HuH-7.5 (cell line): ENCODE data around the gene UBALD1.

ENCODE experiments used
- DNase-seq: peaks from one replicate; pipeline ENCODE4 v3.0.0; 2011; ENCODE audit warnings: low spot score

UBALD1 gene

DNA sequence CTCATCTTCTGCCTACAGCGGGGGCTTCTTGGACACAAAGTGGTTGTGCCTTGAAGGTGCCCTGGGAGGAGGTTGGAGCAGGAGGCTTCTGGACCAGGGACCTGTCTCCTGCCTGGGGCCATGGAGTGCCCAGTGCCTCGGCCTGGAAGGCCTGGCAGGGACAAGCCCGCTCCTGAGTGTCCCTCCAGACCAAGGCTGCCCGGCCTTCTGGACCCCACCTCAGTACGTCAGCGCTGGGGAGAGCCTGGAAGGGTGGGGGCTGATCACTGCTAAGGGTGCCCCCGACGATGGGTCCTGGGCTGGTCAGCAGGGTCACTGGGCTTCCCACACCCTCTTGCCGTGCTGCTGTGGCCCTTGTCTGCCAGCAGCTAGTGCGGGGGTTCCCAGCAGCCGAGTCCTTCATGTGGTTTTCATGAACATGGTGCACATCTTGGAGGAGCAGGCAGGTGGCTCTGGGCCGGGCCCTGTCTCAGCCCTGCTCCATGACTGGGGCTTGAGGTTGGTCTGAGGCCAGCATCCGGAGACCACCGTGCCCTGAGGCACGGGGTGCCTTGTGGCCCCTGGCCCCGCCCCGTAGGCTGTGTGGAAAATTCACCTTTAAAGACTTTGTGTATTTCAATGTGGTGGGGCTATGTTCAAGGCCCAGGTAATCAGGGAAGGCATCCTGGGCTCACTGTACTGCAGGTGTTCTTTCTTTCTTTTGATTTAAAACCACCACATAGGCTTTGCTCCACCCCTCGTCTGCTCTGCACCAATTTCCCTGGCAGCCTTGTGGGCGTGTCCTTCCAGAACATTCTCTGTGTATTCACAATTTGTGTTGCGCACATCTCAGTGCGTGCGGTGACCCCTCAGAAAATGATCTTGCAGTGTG, 32.3 kb upstream of the UBALD1 start:
- DNase-seq = no peak

GRCh38 chr16:4641895-4642294, 27.2 kb upstream of the UBALD1 start:
- DNase-seq = no peak

DNA sequence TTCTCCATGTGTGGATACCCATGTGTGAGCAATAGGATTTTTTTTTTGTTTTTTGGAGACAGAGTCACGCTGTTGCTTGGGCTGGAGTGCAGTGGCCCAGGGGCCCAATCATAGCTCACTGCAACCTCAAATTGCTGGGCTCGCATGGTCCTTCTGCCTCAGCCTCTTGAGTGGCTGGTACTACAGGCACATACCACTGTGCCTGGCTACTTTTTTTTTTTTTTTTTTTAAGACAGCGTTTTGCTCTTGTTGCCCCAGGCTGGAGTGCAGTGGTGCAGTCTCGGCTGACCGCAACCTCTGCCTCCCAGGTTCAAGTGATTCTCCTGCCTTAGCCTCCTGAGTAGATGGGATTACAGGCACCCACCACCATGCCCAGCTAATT, 26.6 kb upstream of the UBALD1 start:
- DNase-seq = no peak

GRCh38 chr16:4640572-4641305, 26.1 kb upstream of the UBALD1 start:
- DNase-seq = no peak

DNA sequence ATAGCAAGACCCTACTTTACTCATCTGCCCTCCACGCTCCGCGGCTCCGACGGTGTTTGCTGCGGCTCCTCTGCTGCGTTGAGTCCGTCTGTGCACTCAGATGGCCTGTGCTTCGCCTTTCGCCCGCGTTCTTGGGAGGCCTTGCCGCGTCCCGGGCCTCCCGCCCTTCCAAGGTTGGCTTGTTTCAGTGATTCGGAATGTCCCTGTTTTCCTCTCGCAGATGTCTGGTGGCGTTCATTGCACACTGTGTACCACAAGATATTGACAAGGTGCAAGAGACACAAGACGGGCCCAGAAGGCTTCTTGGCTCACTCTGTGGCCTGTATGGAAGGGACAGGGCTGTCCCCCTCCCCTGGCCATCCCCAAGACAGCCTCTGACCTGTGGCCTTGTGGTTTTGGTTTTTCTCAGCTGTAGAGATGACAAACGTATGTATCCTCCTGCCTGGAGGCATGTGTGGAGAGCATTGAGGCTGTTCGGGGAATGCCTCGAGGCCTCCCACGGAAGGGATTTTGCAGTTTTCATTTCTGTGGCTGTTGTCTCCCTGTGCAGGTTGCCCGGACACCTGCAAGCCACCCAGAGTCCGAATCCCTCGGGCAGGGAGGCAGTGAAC, 25.3 kb upstream of the UBALD1 start:
- DNase-seq = no peak

DNA sequence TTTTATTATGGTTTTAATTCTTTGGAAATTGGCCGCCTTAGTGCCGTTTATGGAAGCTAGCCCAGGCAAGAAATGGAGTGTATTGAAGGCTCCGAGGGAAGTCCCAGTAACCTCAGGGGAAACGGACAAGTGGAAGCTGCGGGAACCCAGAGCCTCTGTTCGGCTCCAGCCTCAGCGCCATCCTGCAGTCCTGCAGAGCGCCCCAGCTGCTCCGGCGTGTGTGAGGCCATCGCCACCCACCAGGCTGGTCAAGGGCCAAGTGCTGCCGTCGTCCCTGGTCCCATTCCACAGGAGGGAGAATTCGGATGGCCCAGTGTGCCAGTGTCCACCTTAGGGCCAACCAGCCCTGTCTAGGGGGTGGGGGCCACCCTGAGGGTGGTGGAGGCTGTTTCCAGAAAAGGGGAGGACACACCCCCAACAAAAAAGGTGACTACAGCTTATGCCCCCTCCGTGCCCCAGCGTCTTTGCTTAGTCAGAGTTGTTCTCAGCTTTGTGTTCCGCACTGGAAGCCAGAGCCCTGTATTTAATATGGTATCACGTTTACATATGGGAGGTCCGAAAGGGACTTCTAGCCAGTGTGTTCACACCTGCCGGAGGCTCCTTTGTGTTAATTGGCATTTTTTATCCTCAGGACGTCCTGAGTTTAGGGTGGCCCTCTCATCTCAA, 22.9 kb upstream of the UBALD1 start:
- no peak for DNase-seq

- no peak for DNase-seq
Measured at GRCh38 chr16:4636196-4636595, 21.5 kb upstream of the UBALD1 start.

DNA sequence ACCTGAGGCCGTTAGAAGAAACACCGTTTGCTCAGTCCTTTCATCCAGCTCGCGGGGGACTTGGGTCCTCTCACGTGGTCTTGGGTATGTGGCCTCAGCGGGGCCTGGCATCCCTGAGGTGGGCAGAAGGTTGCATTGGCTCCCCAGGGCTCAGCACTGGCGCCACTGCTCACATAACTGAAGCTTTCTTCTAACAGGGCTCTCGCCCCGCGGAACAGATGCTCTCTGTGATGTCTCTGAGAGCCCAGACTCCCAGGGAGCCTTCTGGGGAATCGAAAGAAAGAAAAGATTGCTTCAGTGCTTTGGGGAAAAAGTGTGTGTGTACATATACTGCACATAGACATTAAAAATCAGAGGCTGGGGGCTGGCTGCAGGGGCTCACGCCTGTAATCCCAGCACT, 20.1 kb upstream of the UBALD1 start:
- DNase-seq = no peak

DNA sequence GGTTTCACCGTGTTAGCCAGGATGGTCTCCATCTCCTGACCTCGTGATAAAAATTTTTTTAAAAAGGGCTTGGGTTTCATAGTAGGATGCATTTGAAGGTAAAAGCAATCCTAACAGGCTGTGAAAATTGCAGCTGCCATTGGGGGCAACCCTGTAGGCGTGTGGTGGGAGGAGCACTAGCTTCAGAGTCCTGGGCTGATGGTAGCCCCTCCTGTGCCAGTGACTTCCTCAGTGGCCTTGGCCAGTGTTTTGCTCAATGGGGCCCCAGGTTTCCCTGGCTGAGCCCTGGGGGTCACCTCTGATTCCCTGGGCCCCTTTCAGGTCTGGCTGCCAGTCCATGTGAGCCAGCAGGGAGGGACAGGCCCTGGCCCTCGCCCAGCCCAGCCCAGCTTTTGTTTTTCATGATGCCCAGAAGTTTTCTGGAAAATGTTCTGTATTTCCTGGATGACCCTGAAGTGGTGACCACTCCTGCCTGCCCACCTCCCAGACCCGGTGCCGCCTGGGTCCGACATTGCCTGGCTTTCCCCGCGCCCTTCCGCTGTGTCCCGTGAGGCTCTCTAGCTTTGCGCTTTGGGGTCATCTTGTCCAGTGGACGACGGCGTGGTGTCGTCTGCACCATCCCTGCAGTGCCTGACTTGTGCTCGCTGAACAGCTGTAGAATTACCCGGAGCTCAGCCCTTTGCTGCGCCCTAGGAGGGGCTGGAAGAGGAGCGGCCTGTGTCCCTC, 19.4 kb upstream of the UBALD1 start:
- DNase-seq = no peak

GRCh38 chr16:4631444-4631843, 16.8 kb upstream of the UBALD1 start:
- no peak for DNase-seq

DNA sequence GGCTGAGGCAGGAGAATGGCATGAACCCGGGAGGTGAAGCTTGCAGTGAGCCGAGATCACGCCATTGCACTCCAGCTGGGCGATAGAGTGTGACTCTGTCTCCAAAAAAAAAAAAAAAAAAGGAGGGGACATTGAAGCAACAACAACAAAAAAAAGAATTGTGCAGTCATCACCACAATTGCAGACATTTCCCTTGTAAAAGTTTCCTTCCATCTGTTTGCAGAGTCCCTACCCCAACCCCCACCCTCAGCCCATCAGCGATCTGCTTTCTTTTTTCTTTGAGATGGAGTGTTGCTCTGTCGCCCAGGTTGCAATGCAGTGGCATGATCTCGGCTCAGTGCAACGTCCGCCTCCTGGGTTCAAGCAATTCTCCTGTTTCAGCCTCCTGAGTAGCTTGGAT, 13.6 kb upstream of the UBALD1 start:
- no peak for DNase-seq

- DNase-seq = no peak
Measured at GRCh38 chr16:4626396-4626795, 11.7 kb upstream of the UBALD1 start.

DNA sequence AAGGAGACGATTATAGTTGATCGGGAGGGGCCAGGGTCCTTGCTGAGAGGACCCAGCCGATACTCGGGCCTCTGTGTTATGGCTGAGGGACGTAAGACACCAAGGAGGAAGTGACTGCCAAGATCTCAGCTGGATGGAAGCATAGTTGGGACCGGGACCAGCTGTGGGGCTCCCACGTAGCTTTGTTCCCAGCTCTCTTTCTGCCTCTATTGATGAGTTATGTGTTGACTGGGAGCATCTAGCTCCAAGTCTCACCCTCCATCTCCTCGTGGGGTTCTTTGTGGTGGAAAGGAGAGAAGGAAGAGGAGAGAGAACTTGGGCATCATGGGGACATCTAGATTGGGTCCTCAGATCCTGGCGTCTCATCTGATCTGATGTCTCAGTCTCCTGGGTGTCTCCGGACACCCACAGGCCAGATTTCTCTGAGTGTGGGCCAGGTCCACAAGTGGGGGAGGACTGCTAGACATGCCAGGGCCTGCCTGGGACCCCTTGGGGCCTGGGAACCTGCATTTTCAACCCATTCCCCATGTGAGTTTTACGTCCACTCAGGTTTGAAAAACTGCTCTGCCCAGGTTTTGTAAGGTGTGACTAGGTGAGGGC, 11.0 kb upstream of the UBALD1 start:
- DNase-seq = no peak

DNA sequence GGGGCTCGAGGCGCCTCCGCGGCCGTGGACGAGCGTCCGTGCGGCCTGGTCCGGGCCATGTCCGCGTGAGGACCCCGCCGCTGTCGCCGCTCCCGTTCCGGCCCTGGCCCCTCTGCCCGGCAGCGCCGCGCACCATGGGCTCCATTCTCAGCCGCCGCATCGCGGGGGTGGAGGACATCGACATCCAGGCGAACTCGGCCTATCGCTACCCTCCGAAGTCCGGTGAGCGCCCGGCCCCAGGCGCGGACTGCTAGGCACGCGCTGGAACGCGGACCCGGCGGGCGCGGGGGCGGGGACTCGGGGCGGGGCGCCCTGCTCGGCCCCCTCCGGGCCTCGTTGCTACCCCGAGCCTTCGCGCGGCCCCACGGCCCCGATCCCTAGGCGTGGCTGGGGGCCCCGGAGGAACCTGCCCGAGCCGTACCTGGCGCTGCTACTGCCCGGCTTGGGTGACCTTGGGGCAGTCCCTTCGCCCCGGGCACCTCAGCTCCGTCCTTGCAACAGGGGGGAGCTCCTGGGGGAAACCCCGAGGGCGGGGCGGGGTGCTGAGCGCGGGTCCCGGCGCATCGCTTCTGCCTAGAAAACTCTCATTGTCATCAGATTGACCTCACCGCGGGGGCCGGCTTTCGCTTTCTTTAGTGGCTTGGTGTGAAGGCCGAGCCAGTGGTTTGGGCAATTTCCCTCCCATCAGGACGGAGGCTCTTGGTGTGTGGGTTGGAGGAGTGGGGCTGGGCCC, 10.3 kb upstream of the UBALD1 start:
- no peak for DNase-seq

GRCh38 chr16:4624015-4624826, 9.5 kb upstream of the UBALD1 start, which contains the start of gene MGRN1:
Gene MGRN1, plus strand, starts transcription at chr16:4624826. Its CDS starts 135 bp downstream, at chr16:4624961.
- DNase-seq = peak; percentile 88

GRCh38 chr16:4623593-4623992, 8.9 kb upstream of the UBALD1 start:
- DNase-seq = no peak

GRCh38 chr16:4618645-4619418, 4.1 kb upstream of the UBALD1 start:
- no peak for DNase-seq

DNA sequence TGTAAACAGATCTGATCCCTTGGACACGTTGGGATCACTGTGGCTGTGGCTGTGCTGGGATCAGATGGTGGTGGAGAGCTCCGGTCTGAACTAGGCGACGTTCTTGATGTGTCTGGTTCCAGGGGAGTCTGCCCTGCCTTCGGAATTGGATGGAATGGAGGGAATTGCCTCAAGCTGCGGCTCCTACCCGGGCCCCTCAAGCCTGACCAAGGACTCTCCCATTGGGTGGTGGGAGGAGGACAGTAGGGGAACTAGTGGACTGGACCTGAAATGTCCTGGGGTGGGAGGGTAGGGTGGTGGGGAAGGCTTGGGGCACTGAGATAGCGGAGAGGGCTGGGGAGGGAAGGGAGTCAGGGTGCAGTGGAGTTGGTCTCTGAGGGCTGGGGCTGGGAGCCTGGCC, 3.2 kb upstream of the UBALD1 start:
- no peak for DNase-seq
